HG02981 (cell line): ENCODE data around the gene NEMP2.

ENCODE experiments used
- ATAC-seq: cut with Tn5 transposase; IDR thresholded peaks from one replicate; pipeline ENCODE4 v1.9.1; 2021; ENCODE audit warnings: mild to moderate bottlenecking, moderate library complexity; ENCODE audit not compliant: unreplicated experiment

Gene NEMP2

DNA sequence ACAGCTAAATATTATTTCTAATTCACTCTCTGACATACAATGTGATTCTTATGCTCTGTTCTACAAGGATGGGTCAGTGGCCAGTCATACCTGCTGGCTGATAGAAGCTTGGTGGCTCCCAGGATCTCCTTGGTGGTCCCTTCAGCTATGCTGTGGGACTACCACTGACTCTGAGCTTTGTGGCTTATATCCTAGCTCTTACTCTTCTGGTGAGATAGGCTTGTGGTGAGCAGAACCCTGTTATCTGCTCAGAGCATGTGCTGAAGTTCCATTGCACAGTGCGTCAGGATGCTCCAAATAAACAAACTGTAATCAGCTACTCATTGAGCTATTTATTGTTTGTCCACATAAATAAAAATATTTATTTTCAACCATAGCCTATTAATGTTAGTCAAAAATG is 74.6 kb downstream of the NEMP2 start:
- ATAC-seq = no peak

DNA sequence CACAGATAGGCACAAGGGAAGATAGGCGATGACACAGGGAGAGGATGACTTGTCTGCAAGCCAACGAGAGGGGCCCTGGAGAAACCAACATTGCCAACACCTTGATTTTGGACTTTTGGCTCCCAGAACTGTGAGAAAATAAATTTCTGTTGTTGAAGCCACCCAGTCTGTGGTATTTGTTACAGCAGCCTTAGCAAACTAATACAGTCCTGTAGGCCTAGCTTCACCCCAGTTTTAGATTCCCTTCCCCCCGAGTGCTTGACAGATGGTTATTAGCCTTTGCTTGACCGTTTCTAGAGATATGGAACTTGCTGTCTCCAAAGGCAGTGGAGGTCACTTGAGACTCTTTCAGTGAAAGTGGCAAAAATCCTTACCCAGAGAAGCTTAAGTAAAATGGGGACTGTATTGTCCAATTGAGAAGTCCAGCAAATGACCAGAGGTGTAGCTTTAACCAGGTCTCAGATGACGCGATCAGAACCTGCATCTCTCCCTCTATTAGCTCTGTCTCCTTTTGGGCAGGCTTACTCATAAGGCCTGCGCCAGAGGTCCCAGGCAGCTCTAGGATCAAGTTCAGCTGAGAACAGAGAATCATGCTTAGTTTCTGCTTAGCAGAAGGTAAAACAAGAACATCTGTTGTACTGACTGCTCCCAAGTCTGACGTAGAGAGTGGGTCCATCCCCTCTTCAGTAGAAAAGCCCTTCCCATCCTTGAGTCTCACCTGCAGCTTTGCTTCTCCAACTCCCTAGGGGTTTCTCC is 76.0 kb downstream of the NEMP2 start:
- no peak for ATAC-seq

DNA sequence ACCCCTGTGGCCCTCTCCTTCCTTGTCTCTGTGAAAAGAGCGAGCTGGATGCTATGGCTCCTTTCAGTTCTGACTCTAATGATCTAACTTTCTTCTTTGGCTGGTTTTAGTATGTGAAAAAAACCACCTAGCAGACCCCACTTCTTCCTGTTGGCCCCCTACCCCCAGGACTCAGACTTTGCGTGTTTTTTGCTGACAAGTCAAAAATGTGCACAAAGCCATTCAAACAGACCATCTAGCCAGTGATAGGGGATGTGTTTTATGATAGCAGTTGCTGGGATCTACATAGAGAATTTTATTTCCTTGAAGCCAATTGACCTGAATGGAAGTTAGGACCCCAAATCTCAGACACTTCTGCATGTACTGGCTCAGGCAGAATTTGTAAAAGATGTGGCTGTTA is 77.3 kb downstream of the NEMP2 start:
- ATAC-seq = no peak

DNA sequence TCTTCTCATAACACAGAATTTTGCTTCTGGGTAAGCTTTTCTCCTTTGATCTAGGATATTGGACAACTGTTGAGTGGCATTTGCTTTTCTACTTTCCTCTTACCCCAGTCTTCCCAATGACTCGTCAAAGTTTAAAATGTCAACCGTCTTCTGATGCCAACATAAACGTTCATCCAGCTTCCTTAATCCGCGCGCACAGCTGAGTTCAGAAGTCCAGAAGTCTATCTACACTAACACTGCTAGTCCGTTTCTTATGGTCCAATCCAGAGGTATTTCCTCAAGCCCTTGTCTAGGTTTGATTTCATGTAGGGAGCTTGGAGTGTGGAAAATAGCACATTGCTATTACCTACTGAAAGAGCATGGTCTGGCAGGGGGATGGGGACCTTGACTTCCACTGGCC is 77.7 kb downstream of the NEMP2 start:
- no peak for ATAC-seq

DNA sequence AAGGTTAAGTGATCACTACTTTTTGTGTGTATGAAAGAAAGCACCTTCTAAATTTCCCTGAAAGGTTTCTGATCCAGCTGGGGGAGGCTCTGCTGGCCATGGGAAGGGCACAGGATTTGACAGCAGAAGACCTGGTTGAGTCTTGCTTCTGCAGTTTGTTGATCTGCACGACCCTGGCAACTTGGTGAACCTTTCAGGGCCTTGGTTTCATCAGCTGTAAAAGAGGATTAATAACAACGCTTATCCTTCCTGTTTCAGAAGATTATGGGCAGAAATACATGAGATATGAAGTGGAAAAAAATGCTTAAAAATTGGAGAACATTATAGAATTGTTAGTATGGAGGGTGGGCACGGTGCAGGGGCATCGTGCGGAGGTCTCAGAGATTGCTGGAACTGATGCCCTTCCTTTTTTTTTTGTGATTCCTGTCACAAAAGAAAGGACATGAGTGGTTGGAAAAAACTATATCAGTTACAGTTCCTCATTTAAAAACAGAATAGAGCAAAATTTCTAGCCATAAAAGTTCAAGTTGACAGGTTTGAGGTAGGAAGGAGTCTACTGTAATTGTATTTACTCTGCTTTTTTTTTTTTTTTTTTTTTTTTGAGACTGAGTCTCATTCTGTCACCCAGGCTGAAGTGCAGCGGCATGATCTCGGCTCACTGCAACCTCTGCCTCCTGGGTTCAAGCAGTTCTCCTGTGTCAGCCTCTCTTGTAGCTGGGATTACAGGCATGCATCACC is 79.0 kb downstream of the NEMP2 start:
- no peak for ATAC-seq

DNA sequence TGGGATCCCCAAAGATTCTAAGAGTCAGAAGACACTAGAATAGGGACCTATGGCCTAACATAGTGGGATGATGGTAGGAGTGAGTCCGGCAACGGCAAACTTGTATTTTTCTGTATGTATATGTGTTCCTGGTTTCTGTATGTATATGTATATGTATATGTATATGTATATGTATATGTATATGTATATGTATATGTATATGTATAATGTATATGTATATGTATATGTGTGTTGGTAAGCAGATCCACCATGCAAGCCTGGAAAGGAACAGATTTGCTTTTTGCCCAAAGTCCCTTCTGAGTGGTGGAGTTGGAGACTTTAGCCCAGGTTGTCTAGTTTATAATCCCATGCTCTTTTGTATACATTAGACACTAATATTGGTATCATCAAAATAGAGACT is 79.7 kb downstream of the NEMP2 start:
- no peak for ATAC-seq
